OCI-LY7 (cell line): ENCODE results near the gene RAE1. TPM values are rescaled to one million over a fixed set of nuclear protein-coding genes. Genes with fewer than 3 reads are reported as not detected.

Experiments
- BruUV-seq: library from RNA; stranded (reverse); fragments of 400-500 nt; replicated peaks from 2 replicates; lab custom pipeline; 2021; lab: Mats Ljungman, UMichigan
- CTCF ChIA-PET: fragments of 300-600 bp; sonication (Branson Sonifier 250); formaldehyde crosslinking; loops from one replicate; lab custom pipeline; 2022; ENCODE audit warnings: antibody characterized with exemption; ENCODE audit not compliant: unreplicated experiment; lab: Charles Lee
- POLR2A ChIA-PET: fragments of 300-600 bp; sonication (Branson Sonifier 250); formaldehyde crosslinking; loops from one replicate; lab custom pipeline; 2022; ENCODE audit warnings: antibody characterized with exemption; lab: Charles Lee
- DNase-seq: peaks from one replicate; pipeline ENCODE4 v3.0.0-alpha.2; 2015; ENCODE audit warnings: low spot score
- H2AFZ ChIP-seq: fragments of 200-600 bp; sonication (generic), shearing (Covaris generic); 2 replicates; pipeline ENCODE4 v1.6.1; 2014; ENCODE audit warnings: mild to moderate bottlenecking, antibody characterized with exemption, low read length, moderate library complexity
- H3K27ac ChIP-seq: fragments of 200-600 bp; sonication (generic); 2 replicates; pipeline ENCODE4 v1.5.1; 2014; ENCODE audit warnings: mixed run types, low read depth, mild to moderate bottlenecking, moderate library complexity, low read length, inconsistent platforms; ENCODE audit not compliant: poor library complexity, severe bottlenecking
- H3K36me3 ChIP-seq: fragments of 200-600 bp; sonication (generic); 2 replicates; pipeline ENCODE4 v1.6.1; 2014; ENCODE audit warnings: mild to moderate bottlenecking, antibody characterized with exemption, low read length, moderate library complexity, mixed read lengths; ENCODE audit not compliant: insufficient read depth
- H3K4me1 ChIP-seq: fragments of 200-600 bp; sonication (generic); 2 replicates; pipeline ENCODE4 v1.5.1; 2014; ENCODE audit warnings: mild to moderate bottlenecking, low read length; ENCODE audit not compliant: insufficient read depth, poor library complexity, severe bottlenecking
- H3K4me2 ChIP-seq: fragments of 200-600 bp; sonication (generic); 2 replicates; pipeline ENCODE4 v1.6.1; 2014; ENCODE audit warnings: mild to moderate bottlenecking, low read length
- H3K4me3 ChIP-seq: fragments of 200-600 bp; sonication (generic); 2 replicates; pipeline ENCODE4 v1.5.1; 2014; ENCODE audit warnings: mild to moderate bottlenecking, low read depth, low read length; ENCODE audit not compliant: poor library complexity, severe bottlenecking
- H3K79me2 ChIP-seq: fragments of 200-600 bp; sonication (generic); 2 replicates; pipeline ENCODE4 v1.6.1; 2016; ENCODE audit warnings: low read depth, mild to moderate bottlenecking, low read length, moderate library complexity, mixed read lengths; ENCODE audit not compliant: insufficient read depth
- H3K9me2 ChIP-seq: fragments of 200-600 bp; sonication (generic); 2 replicates; pipeline ENCODE4 v1.6.1; 2016; ENCODE audit warnings: mild to moderate bottlenecking, low read length, mixed read lengths; ENCODE audit not compliant: insufficient read depth
- H3K9me3 ChIP-seq: fragments of 200-600 bp; sonication (generic); 2 replicates; pipeline ENCODE4 v1.6.1; 2014; ENCODE audit warnings: mild to moderate bottlenecking, mixed run types, low read length, mixed read lengths
- H4K20me1 ChIP-seq: fragments of 200-600 bp; sonication (generic); 2 replicates; pipeline ENCODE4 v1.6.1; 2014; ENCODE audit warnings: mild to moderate bottlenecking, antibody characterized with exemption, low read length, moderate library complexity, mixed read lengths; ENCODE audit not compliant: insufficient read depth
- CTCF ChIP-seq: fragments of 200-600 bp; sonication (generic); conservative IDR thresholded peaks from 2 replicates; pipeline ENCODE4 v1.5.1; 2014; ENCODE audit warnings: mild to moderate bottlenecking, antibody characterized with exemption, low read length, moderate library complexity, mixed read lengths
- EZH2phosphoT487 ChIP-seq: fragments of 200-600 bp; sonication (generic); IDR thresholded peaks from 2 replicates; pipeline ENCODE4 v1.6.1; 2018; ENCODE audit warnings: low read depth, borderline replicate concordance, mild to moderate bottlenecking, mixed run types, antibody characterized with exemption, low read length, moderate library complexity, mixed read lengths
- intact Hi-C: fragments of 100-400 bp; cut with micrococcal nuclease; formaldehyde crosslinking; loops from one replicate; pipeline ENCODE4 v1.10.0; 2022; ENCODE audit not compliant: unreplicated experiment
- total RNA-seq, 2 experiments: library from RNA; depleted of rRNA in 1 of 2; stranded (reverse); fragments of >200 nt in 1 of 2; shearing (Covaris generic) in 1 of 2; gene quantifications; 2 replicates each; pipeline ENCODE4 v1.2.3, GENCODE V29; 2014 to 2022

RAE1 gene
- total RNA-seq, 2 experiments from 2014 or later: 55.0 to 57.4 TPM

GRCh38 chr20:57416296-57417022 lies 65.4 kb downstream of the RAE1 start:
- no peak overlapping the region for H3K27ac ChIP-seq
- H3K9me3 ChIP-seq: no peaks in the 10 kb centered on the region
- ChIA-PET POLR2A (no interaction called here), CTCF (no interaction called here)
- H4K20me1 ChIP-seq: no peaks in the 10 kb centered on the region
- intact Hi-C loops: no loop called here
- no peak for DNase-seq
- TF ChIP-seq EZH2phosphoT487 (no peak), CTCF (no peak)
- BruUV-seq: no TSS peak
- no peaks in the 10 kb centered on the region for H3K79me2 ChIP-seq
- H3K9me2 ChIP-seq: no peaks in the 10 kb centered on the region
- no peaks in the 10 kb centered on the region for H3K36me3 ChIP-seq
- H2AFZ ChIP-seq: no peak overlapping the region
- no peak overlapping the region for H3K4me2 ChIP-seq
- no peak overlapping the region for H3K4me3 ChIP-seq
- H3K4me1 ChIP-seq: no peaks in the 10 kb centered on the region

- Histone ChIP-seq H3K27ac (no peak overlapping the region), H3K36me3 (no peaks in the 10 kb centered on the region), H3K9me2 (no peaks in the 10 kb centered on the region), H2AFZ (no peak overlapping the region), H4K20me1 (no peaks in the 10 kb centered on the region), H3K4me1 (no peaks in the 10 kb centered on the region), H3K79me2 (no peaks in the 10 kb centered on the region), H3K9me3 (no peaks in the 10 kb centered on the region), H3K4me2 (no peak overlapping the region), H3K4me3 (no peak overlapping the region)
- intact Hi-C loops: no loop called here
- TF ChIP-seq EZH2phosphoT487: no peak
- TF ChIP-seq CTCF: no peak
- POLR2A ChIA-PET: no interaction called here
- DNase-seq: no peak
- CTCF ChIA-PET: no interaction called here
- BruUV-seq: no TSS peak
Observed at GRCh38 chr20:57417051-57417689, 66.1 kb downstream of the RAE1 start.
